Stimulated activated CD8-positive, alpha-beta memory T cell treated with anti-CD3 and anti-CD28 coated beads, Interleukin-4, amount 100 ng/mL, for 48 hours (primary cell): ENCODE results near the gene POLK.

ENCODE experiments used
- DNase-seq: peaks from one replicate; pipeline ENCODE4 v3.0.0-alpha.2; 2020

POLK gene

DNA sequence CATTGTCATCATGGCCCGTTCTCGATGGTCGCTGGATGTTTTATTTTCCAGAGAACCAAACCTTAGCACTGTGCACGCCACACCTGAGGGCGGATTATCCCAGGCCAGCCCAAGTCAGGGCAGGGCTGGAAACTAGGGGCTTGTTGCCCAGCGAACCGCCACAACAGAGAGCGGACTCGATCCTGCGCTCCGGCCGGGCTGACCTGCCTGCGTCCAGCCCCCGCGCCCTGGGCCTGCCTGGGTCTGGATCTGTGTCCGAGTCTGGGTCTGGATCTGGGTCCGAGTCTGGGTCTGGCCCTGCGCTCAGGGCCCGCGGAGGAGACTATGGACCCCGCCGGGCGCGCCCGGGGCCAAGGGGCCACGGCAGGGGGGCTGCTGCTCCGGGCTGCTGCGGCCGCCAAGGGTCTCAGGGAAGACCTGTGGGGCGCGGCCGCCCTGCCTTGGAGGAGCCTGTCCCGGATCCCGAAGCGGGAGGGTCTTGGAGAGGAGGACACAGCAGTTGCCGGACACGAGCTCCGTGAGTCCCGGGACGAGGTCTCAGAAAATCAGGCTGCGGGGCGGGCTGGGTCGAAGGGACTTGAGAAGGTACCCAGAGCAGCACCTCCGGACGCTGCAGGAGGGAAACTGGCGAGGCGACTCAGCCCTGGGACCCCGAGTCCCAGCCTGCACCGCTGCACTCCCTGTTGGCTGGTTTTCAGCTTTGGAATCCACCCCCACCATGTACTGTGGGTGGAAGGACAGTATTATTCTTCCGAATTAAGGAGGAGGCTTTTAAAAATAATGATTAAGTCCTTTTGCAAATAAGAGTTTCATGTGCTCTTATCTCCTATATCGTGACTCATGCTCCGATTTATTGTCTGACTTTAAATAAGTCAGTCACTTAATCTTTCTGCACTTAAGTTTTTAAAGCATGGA is 99.9 kb downstream of the POLK start, which contains the start of gene ANKDD1B:
Gene ANKDD1B (plus strand): TSS at position 143 of the 915 bp plus-strand sequence. CDS start 182 bp downstream, at position 325.
- DNase-seq = peak; percentile 31

DNA sequence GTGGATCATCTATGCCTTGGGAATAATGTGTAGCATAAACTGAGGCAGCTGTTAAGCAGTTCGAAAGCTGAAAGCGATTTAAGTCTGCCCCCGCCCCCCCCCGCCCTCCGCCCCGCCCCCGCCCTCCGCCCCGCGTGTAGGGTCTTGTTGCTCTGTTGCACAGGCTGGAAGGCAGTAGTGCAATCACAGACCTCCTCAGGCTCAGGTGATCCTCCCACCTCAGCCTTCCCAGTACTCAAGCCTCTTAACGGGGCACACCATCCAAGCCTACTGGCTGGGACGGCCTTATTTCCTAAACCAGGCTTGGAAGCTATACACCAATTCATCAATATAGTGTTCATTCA is 100.5 kb downstream of the POLK start:
- DNase-seq = no peak

DNA sequence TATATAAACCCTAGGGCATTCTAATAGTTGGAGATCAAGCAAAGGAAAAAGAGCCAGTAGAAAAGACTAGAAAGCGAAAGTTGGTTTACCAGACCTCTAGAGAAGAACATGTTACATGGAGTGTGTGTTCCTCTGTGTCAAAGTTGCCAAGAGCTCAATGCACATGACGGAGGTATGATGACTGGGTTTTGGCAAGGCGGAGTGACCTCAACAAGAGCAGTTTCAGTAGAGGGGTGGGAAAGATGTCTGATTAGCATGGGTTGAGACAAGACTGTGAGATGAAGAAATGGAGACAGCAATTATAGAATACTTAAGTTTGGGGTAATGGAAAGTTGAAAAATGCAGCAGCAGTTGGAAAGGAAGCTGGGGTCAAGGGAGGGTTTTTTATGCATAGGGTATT is 101.2 kb downstream of the POLK start:
- no peak for DNase-seq

DNA sequence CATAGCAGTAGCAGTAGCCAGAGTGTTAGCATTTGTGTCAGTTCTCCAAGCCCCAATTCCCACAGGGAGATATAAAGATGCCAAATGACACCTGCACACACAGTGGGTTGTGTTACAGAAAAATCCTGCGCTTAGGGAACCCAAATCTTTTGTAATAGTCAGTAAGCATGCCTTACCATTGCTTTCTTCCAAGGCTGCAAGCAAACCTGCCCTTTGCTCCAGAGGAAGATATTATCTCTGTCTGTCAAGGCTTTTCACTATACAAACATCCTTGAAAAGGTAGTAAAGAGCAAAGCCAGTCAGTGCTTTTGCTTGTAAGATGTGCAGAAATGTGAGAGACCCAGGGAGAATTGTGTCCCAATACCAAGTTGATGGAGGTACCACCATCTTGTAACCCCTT is 102.5 kb downstream of the POLK start:
- no peak for DNase-seq

DNA sequence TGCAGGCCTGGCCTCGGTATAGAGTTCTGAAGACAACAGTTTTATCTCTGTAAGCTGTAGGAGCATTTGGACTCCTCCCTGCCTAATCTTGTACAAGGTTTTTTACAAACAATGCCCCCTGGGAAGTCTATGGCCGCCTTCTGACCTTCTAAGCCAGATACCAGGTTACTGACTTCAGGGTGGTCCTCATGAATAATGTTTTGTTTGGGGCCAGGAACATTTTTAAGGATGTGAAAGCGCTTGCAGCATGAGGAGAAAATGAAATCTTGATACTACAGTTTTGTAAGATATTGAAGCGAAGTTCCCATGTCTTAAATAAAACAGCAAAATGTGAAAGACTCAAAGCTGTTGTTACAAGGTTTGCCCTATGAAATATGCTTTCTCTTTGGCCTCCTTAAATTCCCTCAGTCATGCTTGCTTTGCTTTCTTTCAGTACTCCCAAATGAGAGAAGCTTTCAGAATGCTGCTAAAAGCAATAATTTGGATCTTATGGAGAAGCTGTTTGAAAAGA is 104.7 kb downstream of the POLK start:
- DNase-seq = no peak

DNA sequence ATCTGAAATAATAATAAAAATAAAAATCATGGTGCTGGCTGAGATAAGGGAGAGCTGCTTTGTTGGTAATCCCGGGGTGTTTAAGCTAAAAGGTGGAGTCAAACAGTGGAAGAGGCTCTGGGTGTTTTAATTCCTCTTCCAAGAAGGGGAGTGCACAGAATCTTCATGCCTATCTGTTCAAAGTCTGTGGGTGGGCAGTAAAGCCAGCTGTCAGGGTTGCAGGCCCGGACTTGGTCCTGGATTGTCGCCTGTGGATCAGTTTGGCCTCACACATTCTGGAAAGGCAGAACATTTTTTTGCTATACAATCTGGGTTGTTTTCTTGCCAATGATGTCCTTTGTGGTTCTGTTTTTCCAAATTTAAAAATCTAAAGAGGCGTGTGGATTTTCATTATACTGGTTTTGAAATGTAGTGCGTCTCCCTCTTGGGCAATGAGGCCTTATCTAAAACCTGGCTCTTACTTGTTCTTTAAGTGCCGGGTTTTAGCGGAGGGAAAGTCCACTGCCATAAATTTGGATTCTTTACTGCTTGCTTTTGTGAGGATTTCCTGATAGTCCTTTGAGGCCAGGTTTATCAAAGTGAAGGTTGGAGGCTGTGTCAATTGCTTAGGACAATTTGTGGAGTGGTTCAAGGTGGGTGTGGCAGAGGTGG is 105.4 kb downstream of the POLK start:
- no peak for DNase-seq

DNA sequence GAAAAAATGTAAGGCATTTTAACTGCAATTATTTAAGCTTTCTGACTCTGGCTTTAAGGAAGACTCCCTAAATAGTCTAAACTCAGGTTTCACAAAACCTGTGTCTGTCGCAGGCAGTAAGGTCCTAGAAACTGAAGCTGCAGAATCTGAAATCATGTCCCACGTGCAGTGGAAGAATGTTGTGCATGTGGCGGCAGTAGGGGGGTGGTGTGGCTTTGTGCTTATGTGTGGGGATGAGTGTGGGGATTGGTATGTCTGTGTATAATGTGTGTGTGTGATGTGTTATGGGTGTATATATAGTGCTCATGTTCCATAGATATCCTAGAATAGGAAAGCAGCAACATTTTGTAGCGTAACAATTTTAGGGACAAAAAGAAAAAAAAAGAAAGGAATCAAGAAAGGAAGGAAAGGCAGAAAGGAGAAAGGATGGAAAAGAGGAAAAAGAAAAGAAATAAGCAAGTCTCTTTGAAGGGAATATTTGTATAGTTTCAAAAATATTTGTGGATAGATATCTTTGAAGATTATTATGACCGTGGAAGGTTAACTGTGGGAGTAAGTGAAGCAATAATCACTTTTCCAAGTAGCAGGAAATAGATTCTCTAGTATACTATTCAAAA is 106.2 kb downstream of the POLK start:
- no peak for DNase-seq

DNA sequence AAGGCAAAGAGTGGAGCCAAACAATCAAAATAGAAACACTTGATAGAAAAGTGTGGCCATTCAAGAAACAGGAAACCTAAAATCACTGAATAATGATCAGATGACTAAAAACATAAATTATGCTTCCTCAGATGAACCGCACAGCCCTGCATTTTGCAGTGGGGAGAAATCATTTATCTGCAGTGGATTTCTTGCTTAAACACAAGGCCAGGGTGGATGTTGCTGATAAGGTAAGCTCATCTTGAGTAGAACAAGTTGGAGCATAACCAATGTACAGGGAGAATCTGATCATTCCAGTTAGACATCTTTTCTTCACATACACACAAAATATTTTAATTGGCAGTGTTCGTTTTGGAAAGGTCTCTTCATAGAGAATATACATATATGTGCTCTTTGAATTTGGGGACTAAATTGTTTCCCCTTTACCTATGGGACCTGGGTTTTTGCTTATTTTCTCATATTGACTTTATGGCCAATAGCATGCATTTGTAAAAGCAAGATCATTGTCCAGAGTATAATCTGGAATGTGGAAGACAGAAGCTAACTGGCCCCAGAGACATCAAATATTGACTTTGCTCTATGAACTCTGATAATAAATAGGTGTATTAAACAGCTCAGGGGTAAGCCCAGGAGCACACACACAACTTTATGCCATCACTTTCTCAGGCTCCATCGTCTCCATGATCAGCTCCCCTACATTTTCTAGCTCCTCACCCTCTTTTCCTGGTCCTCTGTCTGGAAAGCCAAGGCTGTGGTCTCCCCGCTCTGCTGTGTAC is 108.7 kb downstream of the POLK start:
- no peak for DNase-seq

DNA sequence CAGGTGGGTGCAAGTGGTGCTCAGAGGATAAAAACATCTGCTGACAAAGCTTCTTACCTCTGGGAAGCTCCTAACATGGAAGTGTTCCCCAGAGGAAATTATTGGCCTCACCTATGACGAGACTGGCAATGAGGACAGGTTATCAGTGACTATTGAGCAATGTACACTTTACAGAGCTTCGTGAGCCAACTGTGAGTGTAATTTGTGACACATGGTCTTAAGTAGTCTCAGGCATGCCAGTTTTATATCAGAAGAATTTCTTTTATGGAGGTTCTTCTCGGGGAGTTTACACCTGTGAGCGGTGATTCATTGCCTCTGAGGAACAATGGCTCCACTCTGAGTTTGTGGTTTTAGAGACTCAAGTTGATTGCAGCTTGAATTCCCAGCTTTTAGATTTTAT is 110.9 kb downstream of the POLK start:
- DNase-seq = no peak

DNA sequence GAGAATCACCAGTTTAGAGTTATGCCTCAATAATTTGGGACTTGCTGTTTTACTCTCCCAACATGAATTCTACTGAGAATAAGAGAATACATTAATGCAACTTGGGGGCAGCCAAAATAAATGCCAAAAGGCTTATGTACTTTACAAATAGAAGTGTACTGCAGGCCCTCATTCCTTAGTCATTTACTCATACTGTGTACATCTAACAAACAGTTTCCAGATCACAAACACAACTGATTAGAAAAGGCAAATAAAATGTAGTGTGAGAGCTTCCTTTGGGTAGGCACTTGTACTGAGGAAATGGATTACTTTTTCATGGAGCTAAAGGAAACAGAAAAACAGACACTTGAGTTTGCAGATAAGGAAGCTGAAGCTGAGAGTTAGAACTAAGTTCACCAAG is 112.2 kb downstream of the POLK start:
- DNase-seq = no peak

DNA sequence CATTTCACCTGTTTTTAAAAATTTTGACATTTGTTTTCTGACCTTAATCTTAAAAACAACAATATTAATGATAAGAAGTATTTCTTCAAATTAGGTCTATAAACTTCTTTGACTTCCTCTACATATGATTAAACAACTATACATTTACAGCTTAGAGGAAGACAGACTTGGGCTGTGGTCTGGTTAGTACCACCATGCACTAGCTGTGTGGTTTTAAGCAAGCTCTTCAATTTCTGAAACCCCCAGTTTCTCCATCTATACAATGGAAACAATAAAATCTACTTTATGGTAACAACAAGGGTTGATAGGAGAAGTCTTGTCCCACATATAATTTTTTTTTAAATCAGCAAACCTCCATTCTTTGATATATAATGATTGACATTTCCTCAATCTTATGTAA is 115.3 kb downstream of the POLK start:
- DNase-seq = no peak

DNA sequence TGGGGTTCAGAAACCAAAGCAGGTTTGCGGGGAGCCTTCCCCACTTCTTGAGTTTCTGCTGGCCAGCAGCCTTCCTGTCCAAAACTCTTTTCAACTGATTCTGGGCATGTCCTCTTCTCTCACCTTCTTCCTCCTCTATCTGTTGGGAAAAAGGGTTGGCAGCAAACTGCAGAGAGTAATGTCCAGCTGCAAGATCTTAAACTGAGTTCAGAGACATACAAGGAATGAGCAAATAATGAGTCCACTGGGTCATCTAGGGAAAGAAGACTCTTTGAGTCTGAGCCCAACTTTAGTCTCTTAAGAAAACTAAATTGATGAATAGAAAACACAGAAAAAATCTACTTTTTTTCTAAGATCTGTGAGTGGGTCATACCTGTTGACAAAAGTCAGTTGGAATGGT is 116.1 kb downstream of the POLK start:
- DNase-seq = no peak

DNA sequence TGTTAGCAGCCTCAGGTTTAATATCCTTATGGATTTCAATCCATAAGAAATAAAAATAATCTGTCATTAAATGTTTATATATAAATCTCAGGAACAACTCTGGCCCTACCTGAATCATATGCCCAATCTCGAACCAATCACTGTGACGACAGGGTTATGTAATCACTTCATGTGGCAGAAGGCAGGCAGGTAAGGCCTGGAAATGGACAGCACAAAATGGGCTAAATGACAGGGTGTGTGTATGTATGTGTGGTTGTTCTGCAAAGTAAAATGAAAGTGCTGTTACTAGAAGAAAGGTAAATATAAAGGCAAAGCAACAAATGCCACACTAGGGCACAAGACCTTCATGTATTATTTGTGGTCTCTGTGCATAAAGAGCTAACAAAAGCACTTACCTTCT is 119.2 kb downstream of the POLK start:
- no peak for DNase-seq

DNA sequence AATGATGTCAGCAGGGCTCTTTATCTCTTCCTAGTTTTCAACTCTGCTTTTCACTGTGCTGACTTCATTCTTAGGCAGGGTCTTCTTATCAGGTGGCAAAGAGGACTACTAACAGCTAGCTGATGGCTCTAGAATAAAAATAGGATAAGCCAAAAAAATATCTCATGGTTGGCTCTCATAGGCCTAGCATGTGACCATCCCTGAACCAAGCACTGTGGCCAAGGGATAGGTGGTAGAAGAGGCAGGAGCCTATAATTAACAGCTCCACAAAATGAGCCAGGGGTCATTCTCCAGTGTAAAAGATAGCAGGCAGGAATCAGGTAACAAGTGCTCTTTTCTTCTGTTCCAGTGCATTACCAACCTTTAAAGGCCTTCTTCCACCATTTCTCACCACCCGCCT is 120.6 kb downstream of the POLK start:
- DNase-seq = no peak

DNA sequence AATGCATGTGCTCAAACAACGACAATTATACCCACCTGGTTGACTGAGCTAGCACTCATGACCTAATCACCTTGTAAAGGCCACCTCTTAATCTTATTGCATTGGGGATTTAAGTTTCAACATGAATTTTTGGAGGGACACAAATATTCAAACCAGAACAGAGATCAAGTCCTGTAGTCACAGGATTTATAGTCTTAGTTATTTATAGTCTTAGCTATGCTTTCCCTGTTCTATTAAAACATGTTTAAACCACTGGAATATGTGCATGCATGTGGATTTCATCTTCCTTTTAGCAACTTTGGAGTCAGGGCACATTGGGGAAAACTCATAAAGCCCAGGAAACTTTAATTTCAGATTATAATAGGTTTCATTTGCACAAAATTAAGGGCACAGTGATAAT is 126.3 kb downstream of the POLK start:
- no peak for DNase-seq

DNA sequence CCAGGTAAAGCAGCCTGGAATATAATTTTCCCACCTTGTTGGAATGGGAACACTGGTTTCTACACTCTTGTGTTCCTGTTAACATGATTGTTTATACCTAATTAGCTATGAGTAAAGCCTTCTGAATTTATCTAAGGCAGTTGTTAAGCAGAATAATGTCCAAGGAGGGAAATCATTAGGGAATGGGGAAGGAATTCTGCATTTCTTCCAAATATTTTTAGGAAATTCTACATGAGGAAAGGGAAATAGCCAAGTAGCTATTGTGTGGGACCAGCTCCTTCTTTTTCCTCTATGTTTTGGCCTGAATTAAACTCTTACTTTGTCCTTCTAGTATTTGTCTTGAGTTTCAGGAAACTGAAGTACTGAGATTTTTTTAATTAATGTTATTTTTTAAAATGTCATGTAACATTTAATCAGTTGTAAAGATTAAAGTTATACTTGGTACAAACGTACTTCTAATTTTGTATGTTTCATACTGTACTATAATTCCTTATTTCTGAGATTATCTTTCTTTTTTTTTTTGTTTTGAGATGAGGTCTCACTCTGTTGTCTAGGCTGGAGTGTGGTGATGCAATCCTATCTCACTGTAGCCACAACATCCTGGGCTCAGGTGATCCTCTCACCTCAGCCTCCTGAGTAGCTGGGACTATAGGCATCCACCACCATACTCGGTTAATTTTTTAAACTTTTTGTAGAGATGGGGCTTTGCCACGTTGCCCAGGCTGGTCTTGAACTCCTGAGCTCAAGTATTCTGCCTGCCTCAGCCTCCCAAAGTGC is 128.0 kb downstream of the POLK start:
- no peak for DNase-seq

DNA sequence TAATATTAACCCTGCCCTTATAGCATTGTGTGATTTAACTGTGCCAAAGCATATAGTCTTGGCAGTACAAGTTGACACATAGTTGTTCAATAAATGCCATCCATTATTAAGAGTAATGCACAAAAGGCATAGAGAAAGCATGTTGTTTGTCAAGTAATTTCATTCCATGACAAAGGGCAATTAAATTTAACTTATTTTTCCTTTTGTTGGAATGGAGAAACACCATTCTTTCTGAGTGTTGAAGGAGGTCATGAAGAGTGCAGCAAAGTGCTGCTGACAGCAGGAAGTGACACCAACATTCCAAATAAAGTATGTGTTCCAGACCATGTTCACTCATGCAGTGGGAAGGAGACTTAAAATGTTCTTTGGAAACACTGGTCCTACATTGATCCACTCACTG is 128.7 kb downstream of the POLK start:
- DNase-seq = no peak

DNA sequence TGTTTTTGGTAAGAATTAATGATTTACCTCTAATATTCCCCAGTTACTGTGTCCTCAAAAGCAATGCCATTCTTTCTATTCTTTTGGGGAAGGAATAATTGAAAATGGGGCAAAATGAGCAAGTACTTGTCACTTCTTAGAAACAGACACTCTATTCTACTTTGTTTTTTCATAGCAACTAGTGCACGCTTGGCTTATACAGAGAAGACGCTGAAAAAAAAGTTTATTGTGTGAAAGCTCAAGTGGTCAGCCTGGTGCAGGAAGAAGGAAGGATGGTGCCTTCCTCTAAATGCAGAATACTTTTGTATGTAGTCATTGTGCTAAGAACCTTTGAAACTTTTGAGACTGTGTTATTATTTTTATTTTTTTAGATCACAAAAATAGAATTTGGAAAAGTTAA is 129.1 kb downstream of the POLK start:
- no peak for DNase-seq

DNA sequence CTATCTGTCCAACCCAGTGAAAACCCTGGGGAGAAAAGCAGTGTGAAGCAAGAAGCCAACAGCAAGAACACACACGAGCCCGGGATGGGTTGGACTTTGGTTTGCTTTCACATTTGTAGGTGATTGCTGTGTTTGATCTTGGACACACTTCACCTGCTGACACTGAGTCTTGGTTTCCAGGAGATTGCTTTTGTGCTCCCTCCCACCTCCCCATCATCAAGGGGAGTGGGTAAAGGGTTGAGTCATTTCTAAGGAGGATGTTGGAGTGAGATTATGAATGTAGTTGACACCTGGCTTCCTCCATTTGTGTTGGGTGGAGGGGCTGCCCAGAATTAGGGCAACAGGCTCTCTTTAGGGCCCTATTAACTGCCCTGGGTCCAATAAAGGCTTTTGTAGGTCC is 137.0 kb downstream of the POLK start:
- no peak for DNase-seq
